Suprapubic skin (tissue), 3 donors: ENCODE data around the gene PRDM5.

Experiments
- CTCF ChIP-seq, 2 donors: fragments of 200-600 bp in 1 of 2; fragments of 450-650 bp in 1 of 2; sonication (generic) in 1 of 2; IDR thresholded peaks; one replicate each; pipeline ENCODE4 v1.5.1; 2016 to 2019; ENCODE audit warnings: antibody characterized with exemption in 2 of 2, mild to moderate bottlenecking in 1 of 2, moderate library complexity in 1 of 2
- EP300 ChIP-seq: sonication (generic); formaldehyde crosslinking; IDR thresholded peaks from one replicate; pipeline ENCODE4 v1.6.1; 2017; ENCODE audit warnings: antibody characterized with exemption

DNA sequence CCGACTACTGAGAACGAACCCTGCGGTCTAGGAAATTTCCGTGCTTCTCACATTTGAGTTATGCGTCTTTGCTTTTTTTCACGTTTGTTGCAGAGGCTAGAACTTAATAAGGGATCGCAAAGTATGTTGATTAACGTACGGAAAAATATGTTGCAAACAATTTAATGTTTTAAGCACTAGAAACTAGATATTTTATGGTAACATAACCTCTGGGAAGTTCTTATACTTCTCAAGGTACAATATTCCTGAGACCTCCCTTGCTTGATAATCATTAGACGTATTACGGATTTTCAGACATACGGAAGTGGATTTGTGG is 639 bp upstream of the PRDM5 start:
- no peak for TF ChIP-seq CTCF (IDR thresholded peaks at IDR 0.05)
- TF ChIP-seq EP300 = no peak
